ENCODE data around the gene CYP4F11. TPM values are rescaled to one million over a fixed set of nuclear protein-coding genes. Genes with fewer than 3 reads are reported as not detected.
"Not testable (repeated sequence)": the region's sequence is repeated elsewhere in the genome, so short reads cannot be mapped to it uniquely, and the experiment has no call there.

The CYP4F11 gene
- polyA plus RNA-seq, 1 donor from 2014 or later, result not detected

GRCh38 chr19:15911599-15912235 lies 22.6 kb downstream of the CYP4F11 start:
- Histone ChIP-seq H3K79me2 (replicated peaks; ENCODE audit: insufficient read depth, low read length) (no peaks in the 10 kb centered on the region), H2AFZ (ENCODE audit: low read depth, low read length) (no peak overlapping the region), H4K20me1 (ENCODE audit: insufficient read depth) (no peaks in the 10 kb centered on the region), H3F3A (ENCODE audit: insufficient read depth, low read length, poor library complexity, severe bottlenecking) (no peaks in the 10 kb centered on the region), H3K9ac (ENCODE audit: low read length) (no peak overlapping the region), H3K9me3 (ENCODE audit: low read length) (peaks cover 6% of the 10 kb centered on the region), H3K4me2 (ENCODE audit: low read length) (no peak overlapping the region), H3K27ac (ENCODE audit: low read length) (no peak overlapping the region), H3K27me3 (ENCODE audit: insufficient read depth, low read depth, low read length) (no peaks in the 10 kb centered on the region), H3K36me3 (ENCODE audit: insufficient read depth, low read length) (no peaks in the 10 kb centered on the region), H3K4me3 (ENCODE audit: low read length) (no peak overlapping the region), H3K9me2 (ENCODE audit: insufficient read depth, low read length) (no peaks in the 10 kb centered on the region)
- TF ChIP-seq SMC3 (conservative IDR thresholded peaks at IDR 0.05; ENCODE audit: poor library complexity) (no peak), REST (IDR thresholded peaks at IDR 0.05; ENCODE audit: borderline replicate concordance) (no peak), RAD21 (conservative IDR thresholded peaks at IDR 0.05) (no peak), EZH2 (IDR thresholded peaks at IDR 0.05; ENCODE audit: borderline replicate concordance, insufficient read depth, low read length, poor library complexity, severe bottlenecking) (no peak), CTCF (IDR thresholded peaks at IDR 0.05; ENCODE audit: poor library complexity, severe bottlenecking) (no peak), EP300 (conservative IDR thresholded peaks at IDR 0.05; ENCODE audit: poor library complexity, severe bottlenecking) (no peak), TAF1 (IDR thresholded peaks at IDR 0.05; ENCODE audit: low read depth) (no peak), POLR2AphosphoS5 (IDR thresholded peaks at IDR 0.05) (no peak)

- Histone ChIP-seq H3K27ac (ENCODE audit: low read length) (no peak overlapping the region), H3K9ac (ENCODE audit: low read length) (no peak overlapping the region), H3K4me3 (ENCODE audit: low read length) (no peak overlapping the region), H3K9me3 (ENCODE audit: low read length) (no peaks in the 10 kb centered on the region), H3K4me2 (ENCODE audit: low read length) (no peak overlapping the region), H3K36me3 (ENCODE audit: insufficient read depth, low read length) (no peaks in the 10 kb centered on the region), H3K9me2 (ENCODE audit: insufficient read depth, low read length) (no peaks in the 10 kb centered on the region), H4K20me1 (ENCODE audit: insufficient read depth) (no peaks in the 10 kb centered on the region), H2AFZ (ENCODE audit: low read depth, low read length) (no peak overlapping the region), H3K27me3 (ENCODE audit: insufficient read depth, low read depth, low read length) (no peaks in the 10 kb centered on the region), H3K79me2 (replicated peaks; ENCODE audit: insufficient read depth, low read length) (no peaks in the 10 kb centered on the region), H3F3A (ENCODE audit: insufficient read depth, low read length, poor library complexity, severe bottlenecking) (no peaks in the 10 kb centered on the region)
- TF ChIP-seq EZH2 (IDR thresholded peaks at IDR 0.05; ENCODE audit: borderline replicate concordance, insufficient read depth, low read length, poor library complexity, severe bottlenecking), result no peak
- no peak for TF ChIP-seq MXI1 (conservative IDR thresholded peaks at IDR 0.05; ENCODE audit: poor library complexity, severe bottlenecking)
- TF ChIP-seq CTCF (IDR thresholded peaks at IDR 0.05; ENCODE audit: poor library complexity, severe bottlenecking), result no peak
- no peak for TF ChIP-seq SMC3 (conservative IDR thresholded peaks at IDR 0.05; ENCODE audit: poor library complexity)
- TF ChIP-seq REST (IDR thresholded peaks at IDR 0.05; ENCODE audit: borderline replicate concordance), result no peak
- no peak for TF ChIP-seq POLR2AphosphoS5 (IDR thresholded peaks at IDR 0.05)
- TF ChIP-seq RAD21 (conservative IDR thresholded peaks at IDR 0.05), result no peak
- no peak for TF ChIP-seq EP300 (conservative IDR thresholded peaks at IDR 0.05; ENCODE audit: poor library complexity, severe bottlenecking)
Observed at GRCh38 chr19:15905026-15905425, 29.3 kb downstream of the CYP4F11 start.

- H3K4me2 ChIP-seq (ENCODE audit: low read length); H3K9ac ChIP-seq (ENCODE audit: low read length); H3K9me2 ChIP-seq (ENCODE audit: insufficient read depth, low read length); H4K20me1 ChIP-seq (ENCODE audit: insufficient read depth); H3K36me3 ChIP-seq (ENCODE audit: insufficient read depth, low read length); H3K9me3 ChIP-seq (ENCODE audit: low read length); H3K27me3 ChIP-seq (ENCODE audit: insufficient read depth, low read depth, low read length); H3K4me3 ChIP-seq (ENCODE audit: low read length); H2AFZ ChIP-seq (ENCODE audit: low read depth, low read length); H3K79me2 ChIP-seq (replicated peaks; ENCODE audit: insufficient read depth, low read length); H3K27ac ChIP-seq (ENCODE audit: low read length); H3F3A ChIP-seq (ENCODE audit: insufficient read depth, low read length, poor library complexity, severe bottlenecking): not testable (repeated sequence)
Observed at GRCh38 chr19:15902898-15903297, 31.4 kb downstream of the CYP4F11 start.

Data from neural cell (in vitro differentiated cells).